ENCODE measurements around the gene MTG1.

DNA sequence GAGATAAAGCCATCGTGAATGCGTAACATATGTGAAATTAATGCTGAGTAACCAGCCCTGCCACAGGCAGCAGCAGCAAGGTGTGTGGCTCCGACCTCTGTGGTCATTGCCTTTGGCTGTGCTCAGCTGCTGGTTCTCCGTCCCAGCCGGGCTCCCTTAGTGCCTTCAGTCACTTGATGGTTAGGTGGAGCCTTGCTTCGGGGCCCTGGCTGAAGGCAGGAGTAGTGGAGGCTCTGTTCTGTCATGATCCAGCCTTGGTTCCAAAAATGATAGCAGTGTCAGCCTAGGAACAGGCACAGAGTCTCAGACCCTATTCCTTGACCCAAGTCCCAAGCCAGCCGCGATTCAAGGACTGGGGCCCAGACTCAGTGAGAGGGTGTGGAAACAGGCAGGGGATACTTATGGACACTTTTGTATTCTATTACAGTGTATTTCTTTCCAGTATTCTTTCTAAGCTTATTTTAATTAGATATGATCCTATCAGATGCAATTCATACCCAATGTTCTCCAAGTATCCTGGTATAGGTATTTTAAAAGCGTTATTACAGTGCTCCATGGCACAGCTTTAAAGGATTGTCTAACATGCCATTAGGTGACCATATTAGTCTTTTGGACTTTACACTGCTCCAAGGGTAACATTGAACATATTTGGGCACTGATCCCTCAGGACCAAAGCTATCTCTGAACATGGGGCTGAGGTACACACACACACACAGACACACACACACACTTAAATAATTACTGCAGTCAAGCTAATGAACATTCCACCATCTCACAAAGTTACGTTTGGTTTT lies 68.8 kb downstream of the MTG1 start:
- no peak for TF ChIP-seq EZH2 (IDR thresholded peaks at IDR 0.05; ENCODE audit: borderline replicate concordance, insufficient read depth, low read depth, low read length, poor library complexity, severe bottlenecking)
- no peak for TF ChIP-seq CTCF (IDR thresholded peaks at IDR 0.05)

All from B cell (primary cell).